GM19099 (cell line): ENCODE results near the gene SEL1L3.

ENCODE experiments used
- POLR2A ChIP-seq: IDR thresholded peaks from 3 replicates; pipeline ENCODE4 v1.6.1; 2011; ENCODE audit warnings: low read depth; ENCODE audit not compliant: insufficient read length; ENCODE audit errors: extremely low read depth

Gene SEL1L3

GRCh38 chr4:25884031-25884782 lies 21.4 kb upstream of the SEL1L3 start:
- no peak for TF ChIP-seq POLR2A

DNA sequence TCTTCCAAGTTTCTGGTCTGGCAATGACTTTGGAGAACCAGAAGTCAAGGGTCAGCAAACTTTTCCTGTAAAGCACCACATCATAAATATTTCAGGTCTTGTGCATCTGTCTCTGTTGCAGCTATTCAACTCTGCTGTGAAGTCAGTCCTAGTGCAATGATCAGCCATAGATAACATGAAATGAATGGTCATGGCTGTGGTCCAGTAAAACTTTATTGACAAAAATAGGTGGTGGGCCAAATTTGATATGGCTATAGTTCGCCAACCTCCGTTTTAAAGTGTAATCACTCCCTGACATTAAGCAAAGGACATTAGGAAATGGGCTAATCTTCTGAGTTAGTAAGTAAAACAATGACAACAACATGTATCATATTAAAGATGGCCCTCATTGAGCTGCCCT lies 20.8 kb upstream of the SEL1L3 start:
- TF ChIP-seq POLR2A, result no peak

DNA sequence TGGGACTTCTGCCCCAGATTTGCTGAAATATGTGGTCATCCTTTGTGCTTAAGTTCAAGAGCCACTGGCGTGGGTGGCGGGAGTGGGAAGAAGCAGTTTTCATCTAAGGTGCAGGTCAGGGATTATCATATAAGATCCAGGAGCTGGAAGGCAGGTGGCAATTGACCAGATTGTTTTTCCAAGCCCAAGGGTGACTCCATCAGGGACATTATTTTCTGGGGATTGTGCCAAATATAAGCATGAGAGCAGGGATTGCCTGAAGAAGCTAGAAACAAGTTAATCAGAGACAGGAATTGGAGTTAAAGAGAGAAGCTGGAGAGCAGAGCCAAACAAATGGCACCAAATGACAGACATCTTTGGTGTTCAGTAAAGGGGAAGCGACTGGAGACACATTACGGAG lies 19.4 kb upstream of the SEL1L3 start:
- no peak for TF ChIP-seq POLR2A

GRCh38 chr4:25881193-25881592 lies 18.4 kb upstream of the SEL1L3 start:
- TF ChIP-seq POLR2A, result no peak

- no peak for TF ChIP-seq POLR2A
Observed at GRCh38 chr4:25879991-25880651, 17.3 kb upstream of the SEL1L3 start.

- no peak for TF ChIP-seq POLR2A
Observed at GRCh38 chr4:25879587-25879986, 16.8 kb upstream of the SEL1L3 start.

DNA sequence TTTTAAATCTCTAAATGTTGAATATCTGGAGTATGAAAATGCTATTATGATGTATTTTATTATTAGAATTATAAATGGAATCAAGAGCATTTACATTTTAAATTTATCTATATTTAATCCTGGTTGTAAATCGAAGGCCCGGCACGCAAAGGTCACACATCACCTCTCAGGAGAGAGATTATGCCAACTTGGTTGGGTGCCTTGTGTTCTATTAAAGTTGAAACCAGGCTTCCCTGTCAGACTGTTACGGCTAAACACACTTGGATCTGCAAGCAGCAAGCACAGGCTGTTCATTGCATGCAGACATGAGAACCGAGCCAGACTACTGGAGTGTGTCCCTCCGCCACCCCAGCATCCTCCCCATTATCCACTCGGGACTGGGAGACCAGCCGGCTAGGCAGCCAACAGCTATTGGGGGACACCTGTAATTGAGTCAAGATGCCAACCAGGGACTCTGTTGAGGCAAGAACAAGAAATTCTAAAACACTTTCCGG lies 16.4 kb upstream of the SEL1L3 start:
- no peak for TF ChIP-seq POLR2A

DNA sequence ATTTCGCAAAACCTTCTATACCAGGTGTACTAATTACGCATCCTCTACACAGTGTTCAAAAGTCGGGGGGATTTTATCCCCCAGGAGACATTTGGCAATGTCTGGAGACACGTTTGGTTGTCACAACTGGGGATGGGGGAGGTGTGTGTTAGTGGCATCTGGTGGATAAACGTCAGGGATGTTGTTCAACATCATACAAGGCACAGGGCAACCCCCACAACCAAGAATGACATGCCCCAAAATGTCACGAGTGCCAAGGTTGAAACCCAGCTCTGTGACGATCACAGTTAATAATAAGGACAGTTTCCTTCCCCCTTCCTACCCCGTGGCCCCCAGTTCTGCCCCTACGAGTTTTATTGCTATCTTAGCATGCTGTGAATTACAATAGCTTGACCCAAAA lies 15.9 kb upstream of the SEL1L3 start:
- no peak for TF ChIP-seq POLR2A

DNA sequence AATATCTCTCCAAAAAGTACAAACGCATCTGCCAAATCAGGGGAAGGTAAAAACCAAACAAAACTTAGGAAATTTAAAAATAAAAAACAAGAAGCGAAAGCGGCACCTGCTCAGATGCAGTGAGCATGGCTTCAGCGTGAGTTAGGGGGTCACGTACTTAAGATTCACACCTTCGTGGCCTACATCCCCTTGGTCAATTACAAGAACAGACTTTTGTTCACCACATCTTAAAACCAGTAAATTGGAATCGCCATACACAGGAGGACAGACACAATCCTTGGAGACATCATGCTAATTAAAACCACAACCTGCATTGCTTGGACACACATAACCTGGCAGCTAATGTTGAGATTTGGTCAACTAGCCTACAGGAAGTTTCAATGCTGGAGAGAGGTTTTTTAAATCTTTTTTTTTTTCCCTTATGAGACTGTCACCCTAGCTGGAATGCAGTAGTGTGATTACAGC lies 12.5 kb upstream of the SEL1L3 start:
- TF ChIP-seq POLR2A, result no peak

- TF ChIP-seq POLR2A, result no peak
Observed at GRCh38 chr4:25874655-25875054, 11.9 kb upstream of the SEL1L3 start.

DNA sequence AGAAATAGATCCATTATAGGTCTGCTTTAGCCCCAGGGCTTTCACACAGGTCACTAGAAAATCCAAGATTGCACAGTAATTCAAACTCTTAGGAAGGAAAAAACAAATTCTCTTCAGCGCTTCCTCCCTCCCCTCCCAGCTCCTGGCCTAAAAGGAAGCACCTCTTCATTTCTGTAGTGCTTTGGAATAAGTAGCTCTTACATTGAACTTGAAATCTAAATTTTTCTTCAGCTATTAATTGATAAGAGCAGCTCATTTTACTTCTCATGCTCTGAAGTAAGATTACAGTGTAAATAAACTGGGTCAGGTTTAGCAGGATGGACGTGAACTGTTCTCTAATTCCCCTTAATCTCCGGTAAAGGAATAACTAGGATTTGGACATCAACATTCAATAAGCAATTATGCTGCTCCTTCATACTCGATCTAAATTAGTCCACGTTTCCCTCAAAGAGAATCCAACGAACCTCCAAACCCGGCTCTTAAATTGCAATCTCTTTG lies 10.9 kb upstream of the SEL1L3 start:
- TF ChIP-seq POLR2A, result no peak

GRCh38 chr4:25872851-25873631 lies 10.3 kb upstream of the SEL1L3 start:
- TF ChIP-seq POLR2A, result no peak

- TF ChIP-seq POLR2A, result no peak
Observed at GRCh38 chr4:25870081-25870480, 7.3 kb upstream of the SEL1L3 start.

GRCh38 chr4:25867781-25868294 lies 5.0 kb upstream of the SEL1L3 start:
- TF ChIP-seq POLR2A, result no peak

GRCh38 chr4:25865586-25865985 lies 2.8 kb upstream of the SEL1L3 start:
- no peak for TF ChIP-seq POLR2A
